ENCODE measurements around the gene ERMARD.

Gene ERMARD

DNA sequence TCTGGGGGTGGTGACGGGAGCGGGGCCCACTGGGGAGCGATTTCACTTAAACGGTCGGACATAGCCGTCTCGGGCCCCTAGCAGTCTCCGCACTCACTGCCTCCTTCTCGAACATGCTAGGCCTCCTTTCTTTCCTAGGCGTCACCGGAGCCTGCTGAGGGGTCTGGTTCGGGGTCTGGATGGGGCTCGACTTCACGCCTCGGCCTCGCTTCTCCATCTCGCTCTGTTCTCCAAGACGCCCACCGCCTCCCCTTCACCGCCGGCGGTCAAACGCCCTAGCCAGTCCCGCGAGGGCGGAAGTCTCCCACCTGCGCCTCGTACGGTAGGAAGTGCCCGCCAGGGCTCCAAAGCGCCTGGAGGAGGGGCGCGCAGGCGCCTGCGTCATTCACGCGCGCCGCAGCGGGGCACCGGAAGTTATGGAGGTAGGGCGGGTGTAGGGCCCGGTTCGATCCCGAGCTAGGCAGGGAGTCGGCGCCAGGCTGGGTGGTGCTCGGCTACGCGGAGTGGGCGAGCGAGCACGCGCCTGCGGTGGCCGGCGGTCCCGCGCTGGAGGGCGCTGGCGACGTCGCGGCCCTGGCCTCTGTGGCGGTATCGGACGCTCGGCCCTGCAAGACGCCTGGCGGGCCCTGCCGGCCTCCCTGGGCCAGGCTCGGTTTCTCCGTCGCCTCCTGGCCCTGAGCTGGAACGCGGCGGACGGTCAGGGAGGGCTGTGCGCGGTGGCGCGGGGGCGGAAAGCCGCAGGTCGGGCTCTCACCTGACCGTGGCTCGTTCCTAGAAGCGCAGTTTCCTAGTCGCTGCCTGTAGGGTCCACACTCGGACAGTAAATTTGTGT, at the start of gene ERMARD, which contains the start of gene DYNLT2:
Gene ERMARD, plus strand, starts transcription at position 381 of the 832 bp plus-strand sequence. Its CDS starts 36 bp downstream, at position 417.
Gene DYNLT2, minus strand, starts transcription at position 331 of the 832 bp plus-strand sequence. Its CDS starts 114 bp downstream, at position 217.
- DNase-seq (ENCODE audit: low spot score): peak; percentile 91

GRCh38 chr6:169701954-169702839, 49.2 kb upstream of the ERMARD start, which contains the start of the genes C6orf120 and WDR27:
Gene C6orf120 (plus strand): TSS chr6:169702126. CDS start chr6:169702460, 334 bp downstream.
Gene WDR27 (minus strand): TSS chr6:169702029. CDS start chr6:169689005, 13,024 bp downstream.
- DNase-seq (ENCODE audit: low spot score): peak; percentile 91

DNA sequence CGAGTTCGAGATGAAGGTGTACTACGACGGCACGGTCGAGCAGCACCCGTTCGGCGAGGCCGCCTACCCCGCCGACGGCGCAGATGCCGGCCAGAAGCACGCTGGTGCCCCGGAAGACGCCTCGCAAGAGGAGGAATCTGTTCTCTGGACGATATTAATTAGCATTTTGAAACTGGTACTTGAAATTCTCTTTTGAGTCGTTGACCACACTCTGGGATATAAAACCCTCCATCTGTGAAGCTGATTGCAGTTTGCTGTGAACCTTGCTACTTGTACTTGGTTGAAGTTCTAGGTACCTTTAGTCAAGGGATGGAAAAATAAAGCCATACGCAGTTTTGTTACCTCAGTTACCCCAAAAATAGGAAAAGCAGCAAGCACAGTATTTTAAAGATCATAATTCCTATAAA, 48.6 kb upstream of the ERMARD start:
- DNase-seq (ENCODE audit: low spot score): no peak

GRCh38 chr6:169707772-169708171, 43.6 kb upstream of the ERMARD start:
- no peak for DNase-seq (ENCODE audit: low spot score)

DNA sequence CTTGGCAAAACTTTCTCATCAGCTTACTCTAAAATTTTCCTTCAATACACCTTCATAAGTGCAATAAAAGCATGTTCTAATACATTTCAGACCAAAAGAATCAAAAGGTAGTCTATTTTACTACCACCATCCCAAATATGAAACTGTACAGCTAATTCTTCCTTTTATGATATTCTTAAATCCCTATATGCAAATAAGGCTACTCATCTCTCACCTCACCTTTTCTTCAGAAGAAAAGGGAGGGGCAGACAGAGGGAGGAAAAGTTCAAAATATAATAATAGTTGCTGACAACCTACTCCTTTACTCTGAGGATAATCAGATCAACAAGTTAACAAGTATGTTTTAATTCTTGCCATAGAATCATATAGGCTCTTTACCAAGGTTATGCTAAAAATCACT, 42.1 kb upstream of the ERMARD start:
- no peak for DNase-seq (ENCODE audit: low spot score)

GRCh38 chr6:169710009-169710408, 41.4 kb upstream of the ERMARD start:
- no peak for DNase-seq (ENCODE audit: low spot score)

GRCh38 chr6:169714178-169714577, 37.2 kb upstream of the ERMARD start:
- no peak for DNase-seq (ENCODE audit: low spot score)

DNA sequence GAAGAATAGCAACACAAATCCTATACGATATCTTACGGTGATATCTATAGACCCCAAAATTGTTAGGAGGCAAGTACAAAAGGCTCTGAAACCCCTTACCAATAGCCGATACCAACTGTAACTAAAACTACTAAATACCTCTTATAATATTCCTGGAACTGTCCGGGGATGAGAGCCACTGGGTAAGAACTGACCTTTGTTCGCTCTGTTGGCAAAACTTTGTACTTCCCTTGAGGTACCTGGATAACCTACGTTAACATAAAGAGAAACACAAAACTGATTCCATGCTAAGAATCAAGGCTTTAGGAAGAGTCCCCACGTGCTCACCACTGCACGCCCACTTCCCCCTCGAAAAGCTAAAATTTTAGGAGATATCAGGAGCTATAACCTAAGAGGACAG, 36.8 kb upstream of the ERMARD start:
- DNase-seq (ENCODE audit: low spot score): no peak

GRCh38 chr6:169719117-169719516, 32.3 kb upstream of the ERMARD start:
- DNase-seq (ENCODE audit: low spot score): no peak

GRCh38 chr6:169720207-169720855, 31.1 kb upstream of the ERMARD start:
- no peak for DNase-seq (ENCODE audit: low spot score)

DNA sequence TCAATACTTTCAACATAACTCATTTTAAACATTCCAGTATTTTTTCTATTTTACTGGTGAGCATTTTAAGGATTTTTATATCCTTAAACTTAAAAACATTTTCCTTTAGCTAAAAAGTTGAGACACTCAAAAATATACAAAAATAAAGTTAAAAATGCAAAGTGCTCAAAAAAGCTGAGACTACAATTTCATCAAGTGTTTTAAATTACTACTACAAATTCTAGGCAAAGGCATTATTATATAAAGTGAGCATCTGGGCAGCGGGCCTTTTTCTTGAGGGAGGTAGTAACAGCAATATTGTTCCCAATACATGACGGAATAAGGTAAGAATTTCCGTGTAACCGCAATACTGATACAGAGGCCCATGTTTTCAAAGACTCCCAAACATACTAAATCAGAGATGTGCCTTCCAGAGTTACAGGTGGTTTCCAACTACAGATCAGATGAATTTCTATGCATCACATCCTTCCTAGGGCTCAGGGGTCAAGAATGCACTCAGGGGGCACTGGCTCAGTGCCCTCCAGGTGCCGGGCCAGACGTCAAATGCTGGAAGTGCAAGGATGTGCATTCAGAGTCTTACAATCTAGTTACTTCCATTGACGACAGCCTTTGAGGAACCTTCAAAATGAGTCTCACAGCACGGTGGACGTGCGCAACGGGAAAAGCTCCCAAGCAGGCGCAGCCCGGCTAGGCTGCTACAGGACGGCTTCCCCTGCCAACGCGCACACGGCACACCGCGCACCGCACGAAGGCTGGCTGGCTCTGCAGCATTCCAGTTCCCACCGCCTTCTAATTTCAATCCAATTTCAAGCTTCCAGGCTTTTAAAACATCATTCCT, 28.8 kb upstream of the ERMARD start:
- peak; percentile 44 for DNase-seq (ENCODE audit: low spot score)

- peak; percentile 57 for DNase-seq (ENCODE audit: low spot score)
These were observed 28.1 kb upstream of the ERMARD start for GRCh38 chr6:169723200-169723909.

- DNase-seq (ENCODE audit: low spot score): no peak
These were observed 27.4 kb upstream of the ERMARD start for GRCh38 chr6:169723991-169724493.

DNA sequence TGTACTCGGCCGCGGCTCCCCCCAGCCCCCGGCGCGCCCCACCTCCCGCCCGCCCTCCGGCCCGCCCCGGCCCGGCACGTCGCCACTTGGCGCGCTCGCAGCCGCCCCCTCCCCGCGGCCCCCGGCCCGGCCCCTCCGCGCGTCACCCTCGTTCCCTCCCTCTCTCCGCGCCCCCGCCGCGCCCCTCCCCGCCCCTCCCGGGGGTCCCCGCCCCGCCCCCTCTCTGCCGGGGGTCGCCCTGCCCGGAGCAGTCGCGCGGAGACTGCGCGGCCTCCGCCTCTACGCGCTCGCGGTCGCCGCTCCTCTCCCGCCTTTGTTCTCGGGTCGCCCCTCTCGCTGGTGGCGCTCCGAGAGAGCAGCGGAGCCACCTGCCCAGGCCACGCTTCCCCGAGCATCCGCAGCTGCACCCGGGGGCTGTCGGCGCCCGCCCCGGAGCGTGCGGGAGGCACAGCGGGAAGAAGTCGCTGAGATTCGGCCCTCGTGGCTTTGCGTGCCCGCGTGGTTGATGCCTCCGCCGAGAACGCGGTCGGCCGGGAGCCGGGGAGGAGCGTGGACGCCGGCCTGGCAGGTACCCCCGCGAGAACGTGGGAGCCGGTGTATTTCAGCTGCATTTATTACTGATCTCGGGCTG, 26.8 kb upstream of the ERMARD start, which contains the start of gene PHF10:
Gene PHF10, minus strand, starts transcription at position 7 of the 631 bp plus-strand sequence. CDS start 569 bp downstream, outside the sequence.
- DNase-seq (ENCODE audit: low spot score): peak; percentile 17

- peak; percentile 60 for DNase-seq (ENCODE audit: low spot score)
These were observed 26.0 kb upstream of the ERMARD start for GRCh38 chr6:169725125-169726048.

- DNase-seq (ENCODE audit: low spot score): no peak
These were observed 25.4 kb upstream of the ERMARD start for GRCh38 chr6:169726049-169726400.

GRCh38 chr6:169726963-169727362, 24.5 kb upstream of the ERMARD start:
- no peak for DNase-seq (ENCODE audit: low spot score)

DNA sequence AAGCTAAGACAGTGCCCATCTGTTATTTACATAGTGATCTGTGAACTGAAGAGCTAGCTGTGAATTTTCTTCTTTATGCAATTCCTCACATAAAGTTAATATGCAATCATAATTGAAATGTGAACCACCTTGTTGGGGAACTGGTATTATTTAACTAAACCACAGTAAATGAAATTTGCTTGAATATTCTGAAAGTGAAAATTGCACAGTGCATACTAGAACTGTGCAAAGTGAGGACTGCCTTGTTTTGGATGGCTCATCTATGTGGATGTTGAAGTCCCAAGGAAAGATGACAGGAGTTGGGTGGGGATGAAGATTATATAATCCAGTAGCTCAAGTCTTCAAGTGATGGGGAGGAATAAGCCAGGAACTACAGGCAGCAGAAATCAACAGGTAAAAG, 21.5 kb upstream of the ERMARD start:
- no peak for DNase-seq (ENCODE audit: low spot score)
